UCSD-AML1 (cell line): ENCODE results near the gene ABCA13.
"Not testable (repeated sequence)": the region's sequence is repeated elsewhere in the genome, so short reads cannot be mapped to it uniquely, and the experiment has no call there.

Experiments used
- DNase-seq: peaks from one replicate; lab custom pipeline; 2025; ENCODE audit not compliant: unreplicated experiment; lab: John Stamatoyannopoulos, UW

ABCA13 gene

DNA sequence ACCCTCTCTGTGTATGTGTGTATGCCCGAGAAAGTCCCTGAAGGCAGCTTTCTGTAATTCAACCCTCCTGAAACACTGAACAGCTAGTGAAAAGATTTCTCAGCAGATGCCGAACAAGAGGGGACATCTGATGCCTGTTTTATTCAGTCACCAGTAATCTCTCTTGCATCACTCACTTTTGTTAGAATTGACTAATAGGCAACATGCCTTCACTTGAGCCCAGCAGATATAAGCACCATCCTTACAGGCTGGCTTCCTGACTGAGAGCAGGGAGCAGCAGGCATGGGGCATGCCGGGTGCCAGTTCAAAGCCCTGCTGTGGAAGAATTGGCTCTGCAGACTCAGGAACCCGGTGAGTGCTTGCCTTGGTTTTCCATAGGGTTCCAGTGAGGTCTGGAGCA lies at the start of gene ABCA13:
Gene ABCA13, plus strand, starts transcription at position 257 of the 400 bp plus-strand sequence. Its CDS starts 26 bp downstream, at position 283.
- DNase-seq: no peak

- DNase-seq: no peak
These were observed 45.2 kb upstream of the ABCA13 start for GRCh38 chr7:48126037-48126436.

DNA sequence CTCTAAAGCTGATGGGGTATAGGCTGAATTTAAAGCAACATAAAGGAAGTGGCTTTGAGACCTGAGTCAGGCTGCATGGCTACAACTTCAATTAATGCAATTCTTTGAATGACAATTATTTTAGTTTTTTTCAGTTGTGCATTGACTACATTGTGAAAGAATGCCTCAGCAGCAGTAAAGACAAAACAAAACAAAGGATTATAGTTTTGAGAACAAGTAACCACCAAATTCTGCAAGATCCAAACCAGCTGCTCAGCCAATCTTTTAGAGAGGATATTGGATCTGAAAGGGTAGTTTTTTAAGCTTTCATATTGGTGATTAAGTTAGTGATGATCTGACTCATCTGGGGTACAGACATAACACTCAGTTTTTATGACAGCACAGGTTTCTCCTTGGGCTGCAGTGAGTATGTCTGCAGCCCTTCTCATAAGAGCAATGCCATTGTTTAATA lies 40.6 kb upstream of the ABCA13 start:
- no peak for DNase-seq

- no peak for DNase-seq
These were observed 38.5 kb upstream of the ABCA13 start for GRCh38 chr7:48132792-48133191.

DNA sequence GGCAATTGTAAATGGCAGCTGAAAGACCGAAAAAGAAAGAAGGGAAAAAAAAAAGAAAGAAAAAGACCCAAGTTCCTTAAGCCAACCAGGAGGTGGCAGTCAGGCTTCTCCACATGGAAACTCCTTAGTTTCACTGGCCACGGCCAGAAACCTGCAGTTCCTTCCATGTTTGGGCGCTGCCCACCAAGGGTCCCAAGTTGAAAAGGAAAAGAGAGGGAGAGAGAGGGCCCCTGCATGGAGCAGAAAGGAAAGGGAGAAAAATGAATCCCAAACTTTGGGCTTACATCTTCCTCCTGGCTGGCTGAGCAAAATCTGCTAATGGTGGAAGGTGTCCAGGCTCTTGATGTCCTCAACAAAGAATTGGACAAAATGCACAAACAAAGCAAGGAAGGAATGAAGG lies 31.8 kb upstream of the ABCA13 start:
- DNase-seq: no peak

DNA sequence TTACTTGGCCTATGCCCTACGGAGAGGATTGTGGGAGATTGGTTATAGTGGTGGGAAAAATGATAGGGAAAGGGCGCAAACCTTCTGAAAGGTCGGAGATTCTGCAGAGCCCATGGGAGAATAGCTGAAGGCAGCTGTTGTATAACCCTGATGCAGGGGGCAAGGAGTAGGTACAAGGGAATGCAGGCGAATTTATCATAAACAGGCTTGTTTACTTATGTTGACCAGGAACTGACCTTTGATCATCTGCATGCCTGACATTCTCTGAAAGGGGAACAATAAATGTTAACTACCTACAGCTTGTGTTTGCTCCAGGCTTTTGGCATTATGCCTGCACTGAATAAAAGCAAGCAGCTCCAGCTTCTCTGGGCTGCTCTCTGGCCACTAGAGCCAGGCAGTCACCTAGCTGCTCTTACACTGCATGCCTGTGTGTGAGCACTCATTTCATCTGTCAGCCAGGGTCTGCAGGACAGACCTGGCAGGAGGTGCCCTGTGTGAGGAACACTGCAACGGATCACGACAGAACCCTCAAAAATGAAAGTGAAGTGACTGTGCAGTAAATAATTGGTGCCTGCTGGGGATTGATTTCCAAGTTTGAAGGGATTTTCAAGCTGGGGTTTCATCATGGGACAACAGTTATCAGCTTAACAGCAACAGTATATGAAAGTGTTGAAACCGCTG lies 31.1 kb upstream of the ABCA13 start:
- DNase-seq: no peak

DNA sequence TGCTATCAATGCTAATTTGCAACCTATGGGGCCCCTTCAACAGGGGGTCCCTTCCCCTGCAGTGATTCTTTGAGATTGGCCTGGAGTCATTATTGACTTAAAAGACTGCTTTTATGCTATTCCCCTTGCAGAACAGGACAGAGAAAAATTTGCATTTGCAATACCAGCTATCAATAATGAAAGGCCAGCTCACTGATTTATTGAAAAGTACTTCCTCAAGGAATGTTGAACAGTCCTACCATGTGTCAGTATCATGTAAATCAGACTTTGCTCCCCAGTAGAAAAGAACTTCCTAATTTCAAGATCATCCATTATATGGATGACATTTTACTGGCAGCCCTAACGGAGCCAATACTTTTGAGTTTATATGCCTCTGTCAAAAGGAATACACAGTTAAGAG lies 29.7 kb upstream of the ABCA13 start:
- DNase-seq: no peak

DNA sequence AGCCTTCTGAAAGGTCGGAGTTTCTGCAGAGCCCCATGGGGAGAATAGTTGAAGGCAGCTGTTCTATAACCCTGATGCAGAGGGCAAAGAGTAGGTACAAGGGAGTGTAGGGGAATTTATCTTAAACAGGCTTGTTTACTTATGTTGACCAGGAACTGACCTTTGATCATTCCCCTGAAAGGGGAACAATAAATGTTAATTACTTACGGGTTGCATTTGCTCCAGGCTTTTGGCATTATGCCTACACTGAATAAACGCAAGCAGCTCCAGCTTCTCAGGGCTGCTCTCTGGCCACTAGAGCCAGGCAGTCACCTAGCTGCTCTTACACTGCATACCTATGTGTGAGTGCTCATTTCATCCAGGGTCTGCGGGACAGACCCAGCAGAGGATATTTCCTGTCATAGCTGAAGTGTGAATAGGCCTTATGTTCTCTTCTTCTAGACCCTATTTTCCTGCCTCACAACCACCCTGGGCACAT lies 26.9 kb upstream of the ABCA13 start:
- DNase-seq: no peak

- no peak for DNase-seq
These were observed 24.1 kb upstream of the ABCA13 start for GRCh38 chr7:48147078-48147591.

DNA sequence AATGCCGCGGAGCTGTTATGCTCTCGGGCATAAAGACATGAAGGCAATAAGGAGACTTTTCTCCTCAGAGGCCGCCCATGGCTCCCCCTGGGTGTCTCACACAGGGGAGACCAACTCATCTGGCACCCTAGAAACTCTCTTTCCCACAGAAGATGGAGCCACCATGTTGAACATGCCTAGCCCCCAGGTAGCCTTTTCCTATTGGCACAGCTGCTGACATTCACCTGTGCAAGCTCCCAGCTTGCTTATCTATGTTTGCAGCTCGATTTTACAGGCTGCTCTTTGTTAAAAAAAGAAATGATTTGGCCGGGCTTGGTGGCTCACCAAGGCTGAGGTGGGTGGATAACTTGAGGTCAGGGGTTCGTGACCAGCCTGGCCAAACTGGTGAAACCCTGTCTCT lies 23.6 kb upstream of the ABCA13 start:
- not testable (repeated sequence) for DNase-seq

DNA sequence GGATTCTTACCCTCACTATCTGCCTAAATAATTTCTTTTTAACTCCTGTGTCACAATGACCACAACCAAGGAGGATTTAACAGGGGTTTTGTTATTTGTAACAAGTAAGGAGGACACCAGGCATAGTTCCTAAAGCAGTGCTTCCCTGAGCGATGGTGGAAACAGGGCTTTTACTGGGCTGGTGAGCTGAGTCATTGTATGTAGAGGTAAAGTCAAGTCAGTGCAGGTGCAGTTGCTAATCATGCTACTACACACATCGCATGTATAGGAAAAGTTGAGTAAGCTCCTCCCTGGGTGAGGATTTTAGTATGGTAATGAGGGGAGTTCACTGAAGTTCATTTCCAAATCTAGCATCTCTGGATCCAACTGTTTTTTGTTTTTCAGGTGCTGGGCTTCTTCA lies 22.9 kb upstream of the ABCA13 start:
- DNase-seq: no peak

DNA sequence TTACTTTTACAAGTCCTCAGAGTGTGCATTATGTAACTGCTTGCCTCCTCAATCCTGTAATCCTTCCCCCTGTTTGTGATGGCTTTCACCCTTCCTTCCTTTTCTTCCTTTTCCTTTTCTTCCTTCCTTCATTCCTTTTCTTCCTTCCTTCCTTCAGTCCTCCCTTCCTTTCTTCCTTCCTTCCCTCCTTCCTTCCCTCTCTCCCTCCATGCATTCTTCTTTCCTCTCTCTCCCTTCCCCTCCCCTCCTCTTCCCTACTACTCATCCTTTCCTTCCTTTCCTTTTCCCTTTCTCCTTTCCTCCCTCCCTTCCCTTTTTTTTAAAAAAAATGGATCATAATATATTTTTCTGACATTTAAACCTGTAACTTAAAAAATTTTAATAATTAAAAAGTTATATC lies 22.2 kb upstream of the ABCA13 start:
- DNase-seq: no peak

- no peak for DNase-seq
These were observed 21.2 kb upstream of the ABCA13 start for GRCh38 chr7:48150086-48150485.

GRCh38 chr7:48154792-48155413 lies 16.4 kb upstream of the ABCA13 start:
- DNase-seq: peak; percentile 8

- DNase-seq: no peak
These were observed 12.9 kb upstream of the ABCA13 start for GRCh38 chr7:48158404-48158803.

DNA sequence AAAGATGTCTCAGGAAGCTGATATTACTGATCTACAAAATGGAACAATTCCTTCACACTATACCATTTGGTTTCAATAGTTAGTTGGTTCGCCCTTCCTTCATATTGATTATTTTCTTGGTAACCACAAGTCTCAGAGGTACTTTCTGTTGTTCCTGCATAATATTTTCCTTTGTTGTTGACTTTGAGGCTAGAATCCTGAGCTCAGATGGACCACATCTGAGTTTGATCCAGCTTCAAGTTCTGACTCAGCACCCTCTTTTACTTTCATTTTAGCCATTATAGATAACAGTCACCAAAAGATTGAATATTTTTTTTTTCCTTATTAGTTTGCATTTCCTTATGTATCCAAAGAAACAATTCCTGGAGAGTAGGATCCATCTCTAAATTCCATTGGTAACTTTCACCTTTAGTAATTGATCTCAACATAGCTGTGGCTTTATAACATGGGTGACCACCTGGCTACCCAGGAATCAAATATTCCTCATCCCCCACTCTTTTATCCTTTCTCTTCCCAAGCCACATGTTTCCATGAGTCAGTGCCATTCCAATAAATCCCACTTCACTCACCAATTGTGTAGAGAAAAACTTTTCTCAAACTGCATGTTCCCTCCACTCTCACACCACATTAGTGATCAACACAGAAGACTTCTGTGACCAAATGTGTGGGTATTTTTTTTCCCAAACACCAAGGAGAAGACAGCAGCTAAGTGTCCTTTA lies 9.7 kb upstream of the ABCA13 start:
- DNase-seq: no peak

GRCh38 chr7:48165157-48165556 lies 6.1 kb upstream of the ABCA13 start:
- DNase-seq: no peak

- DNase-seq: no peak
These were observed 3.1 kb upstream of the ABCA13 start for GRCh38 chr7:48168159-48168558.

DNA sequence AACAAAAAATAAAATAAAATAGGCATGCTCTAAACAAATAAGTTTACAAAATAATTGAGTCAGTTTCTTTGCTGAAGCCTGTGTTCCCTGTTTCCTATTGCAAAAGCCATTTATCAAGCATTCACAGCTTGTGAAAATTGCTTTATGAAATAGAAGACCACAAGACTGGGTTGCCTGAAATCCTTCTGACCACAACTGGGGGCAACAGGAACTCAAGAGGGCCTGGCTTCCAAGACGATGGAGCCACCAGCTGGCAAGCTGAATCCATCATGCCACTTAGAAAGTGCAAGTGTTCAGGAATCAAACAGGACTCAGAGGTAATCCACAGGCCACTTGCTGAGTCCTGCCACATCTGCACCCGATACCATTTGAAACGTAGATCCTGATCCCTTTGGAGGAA lies 752 bp upstream of the ABCA13 start:
- no peak for DNase-seq

DNA sequence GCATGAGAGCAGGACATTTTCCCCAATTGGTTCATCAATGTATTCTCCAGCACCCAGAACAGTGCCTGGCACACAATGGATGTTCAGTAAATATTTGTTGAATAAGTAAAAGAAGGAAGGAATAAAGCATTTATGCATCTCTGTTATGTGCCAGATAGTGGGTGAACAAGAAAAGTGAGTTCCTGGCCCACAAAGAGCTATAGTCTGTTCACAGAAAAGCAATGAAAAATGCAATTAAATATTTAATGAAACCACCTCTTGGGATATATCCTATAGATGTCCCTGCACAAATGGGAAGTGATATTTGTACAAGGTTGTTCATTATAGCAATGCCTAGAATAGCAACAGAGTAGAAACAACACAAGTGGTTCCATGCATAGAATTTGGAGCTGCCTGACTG lies 2.1 kb downstream of the ABCA13 start:
- no peak for DNase-seq

GRCh38 chr7:48173756-48174382 lies 2.6 kb downstream of the ABCA13 start:
- no peak for DNase-seq
